GM23338 (cell line): ENCODE results near the gene RILP.

Experiments used
- CREB1 ChIP-seq: fragments of 250-450 bp; sonication (Bioruptor Pico); IDR thresholded peaks from 2 replicates; pipeline ENCODE4 v1.5.0; 2020; ENCODE audit warnings: low read depth, mild to moderate bottlenecking, moderate library complexity
- EZH2 ChIP-seq: fragments of 200-600 bp; sonication (generic); IDR thresholded peaks from one replicate; pipeline ENCODE4 v1.8.0; 2017; ENCODE audit warnings: antibody characterized with exemption, mild to moderate bottlenecking, low read depth; ENCODE audit not compliant: unreplicated experiment
- EZH2phosphoT487 ChIP-seq: fragments of 200-600 bp; sonication (generic); IDR thresholded peaks from one replicate; pipeline ENCODE4 v1.8.1; 2018; ENCODE audit warnings: antibody characterized with exemption; ENCODE audit not compliant: unreplicated experiment
- JUNB ChIP-seq: IDR thresholded peaks from one replicate; pipeline ENCODE4 v1.6.1; 2016; ENCODE audit warnings: antibody characterized with exemption; ENCODE audit not compliant: unreplicated experiment
- NANOG ChIP-seq: IDR thresholded peaks from 2 replicates; pipeline ENCODE4 v1.6.1; 2016; ENCODE audit warnings: antibody characterized with exemption, borderline replicate concordance
- POLR2AphosphoS5 ChIP-seq: IDR thresholded peaks from 2 replicates; pipeline ENCODE4 v1.6.1; 2016; ENCODE audit warnings: antibody characterized with exemption, low read depth
- STAT1 ChIP-seq: IDR thresholded peaks from one replicate; pipeline ENCODE4 v1.6.1; 2016; ENCODE audit warnings: antibody characterized with exemption; ENCODE audit not compliant: unreplicated experiment
- TF ChIP-seq, protein P1 (sequence below), 2 experiments: fragments of 200-600 bp in 1 of 2; sonication (generic) in 1 of 2; conservative IDR thresholded peaks; 2 replicates each; pipeline versions ENCODE4 v1.5.1 to v1.6.1; 2016 to 2017; ENCODE audit warnings: antibody characterized with exemption in 2 of 2, low read depth in 2 of 2, mild to moderate bottlenecking in 2 of 2, moderate library complexity in 1 of 2
- TF ChIP-seq, protein P2 (sequence below): IDR thresholded peaks from one replicate; pipeline ENCODE4 v1.6.1; 2018; ENCODE audit warnings: antibody characterized with exemption; ENCODE audit not compliant: unreplicated experiment
- TF ChIP-seq, protein P3 (sequence below): IDR thresholded peaks from 2 replicates; pipeline ENCODE4 v1.6.1; 2016; ENCODE audit warnings: antibody characterized with exemption

- TF ChIP-seq, protein P1, sequence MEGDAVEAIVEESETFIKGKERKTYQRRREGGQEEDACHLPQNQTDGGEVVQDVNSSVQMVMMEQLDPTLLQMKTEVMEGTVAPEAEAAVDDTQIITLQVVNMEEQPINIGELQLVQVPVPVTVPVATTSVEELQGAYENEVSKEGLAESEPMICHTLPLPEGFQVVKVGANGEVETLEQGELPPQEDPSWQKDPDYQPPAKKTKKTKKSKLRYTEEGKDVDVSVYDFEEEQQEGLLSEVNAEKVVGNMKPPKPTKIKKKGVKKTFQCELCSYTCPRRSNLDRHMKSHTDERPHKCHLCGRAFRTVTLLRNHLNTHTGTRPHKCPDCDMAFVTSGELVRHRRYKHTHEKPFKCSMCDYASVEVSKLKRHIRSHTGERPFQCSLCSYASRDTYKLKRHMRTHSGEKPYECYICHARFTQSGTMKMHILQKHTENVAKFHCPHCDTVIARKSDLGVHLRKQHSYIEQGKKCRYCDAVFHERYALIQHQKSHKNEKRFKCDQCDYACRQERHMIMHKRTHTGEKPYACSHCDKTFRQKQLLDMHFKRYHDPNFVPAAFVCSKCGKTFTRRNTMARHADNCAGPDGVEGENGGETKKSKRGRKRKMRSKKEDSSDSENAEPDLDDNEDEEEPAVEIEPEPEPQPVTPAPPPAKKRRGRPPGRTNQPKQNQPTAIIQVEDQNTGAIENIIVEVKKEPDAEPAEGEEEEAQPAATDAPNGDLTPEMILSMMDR (conservative IDR thresholded peaks at IDR 0.05; ENCODE audit: low read depth in 2 of 2): no peak
- no peak for TF ChIP-seq EZH2phosphoT487
- TF ChIP-seq EZH2: no peak
- TF ChIP-seq STAT1: no peak
- TF ChIP-seq POLR2AphosphoS5: no peak
- TF ChIP-seq, protein P2, sequence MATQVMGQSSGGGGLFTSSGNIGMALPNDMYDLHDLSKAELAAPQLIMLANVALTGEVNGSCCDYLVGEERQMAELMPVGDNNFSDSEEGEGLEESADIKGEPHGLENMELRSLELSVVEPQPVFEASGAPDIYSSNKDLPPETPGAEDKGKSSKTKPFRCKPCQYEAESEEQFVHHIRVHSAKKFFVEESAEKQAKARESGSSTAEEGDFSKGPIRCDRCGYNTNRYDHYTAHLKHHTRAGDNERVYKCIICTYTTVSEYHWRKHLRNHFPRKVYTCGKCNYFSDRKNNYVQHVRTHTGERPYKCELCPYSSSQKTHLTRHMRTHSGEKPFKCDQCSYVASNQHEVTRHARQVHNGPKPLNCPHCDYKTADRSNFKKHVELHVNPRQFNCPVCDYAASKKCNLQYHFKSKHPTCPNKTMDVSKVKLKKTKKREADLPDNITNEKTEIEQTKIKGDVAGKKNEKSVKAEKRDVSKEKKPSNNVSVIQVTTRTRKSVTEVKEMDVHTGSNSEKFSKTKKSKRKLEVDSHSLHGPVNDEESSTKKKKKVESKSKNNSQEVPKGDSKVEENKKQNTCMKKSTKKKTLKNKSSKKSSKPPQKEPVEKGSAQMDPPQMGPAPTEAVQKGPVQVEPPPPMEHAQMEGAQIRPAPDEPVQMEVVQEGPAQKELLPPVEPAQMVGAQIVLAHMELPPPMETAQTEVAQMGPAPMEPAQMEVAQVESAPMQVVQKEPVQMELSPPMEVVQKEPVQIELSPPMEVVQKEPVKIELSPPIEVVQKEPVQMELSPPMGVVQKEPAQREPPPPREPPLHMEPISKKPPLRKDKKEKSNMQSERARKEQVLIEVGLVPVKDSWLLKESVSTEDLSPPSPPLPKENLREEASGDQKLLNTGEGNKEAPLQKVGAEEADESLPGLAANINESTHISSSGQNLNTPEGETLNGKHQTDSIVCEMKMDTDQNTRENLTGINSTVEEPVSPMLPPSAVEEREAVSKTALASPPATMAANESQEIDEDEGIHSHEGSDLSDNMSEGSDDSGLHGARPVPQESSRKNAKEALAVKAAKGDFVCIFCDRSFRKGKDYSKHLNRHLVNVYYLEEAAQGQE: no peak
- TF ChIP-seq JUNB: no peak
- no peak for TF ChIP-seq CREB1
- TF ChIP-seq, protein P3, sequence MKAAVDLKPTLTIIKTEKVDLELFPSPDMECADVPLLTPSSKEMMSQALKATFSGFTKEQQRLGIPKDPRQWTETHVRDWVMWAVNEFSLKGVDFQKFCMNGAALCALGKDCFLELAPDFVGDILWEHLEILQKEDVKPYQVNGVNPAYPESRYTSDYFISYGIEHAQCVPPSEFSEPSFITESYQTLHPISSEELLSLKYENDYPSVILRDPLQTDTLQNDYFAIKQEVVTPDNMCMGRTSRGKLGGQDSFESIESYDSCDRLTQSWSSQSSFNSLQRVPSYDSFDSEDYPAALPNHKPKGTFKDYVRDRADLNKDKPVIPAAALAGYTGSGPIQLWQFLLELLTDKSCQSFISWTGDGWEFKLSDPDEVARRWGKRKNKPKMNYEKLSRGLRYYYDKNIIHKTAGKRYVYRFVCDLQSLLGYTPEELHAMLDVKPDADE: no peak
- TF ChIP-seq NANOG: no peak
Observed at GRCh38 chr17:1695365-1695764, 45.7 kb upstream of the RILP start.
